ENCODE measurements around the gene YTHDF2.
"Not testable (repeated sequence)": the region's sequence is repeated elsewhere in the genome, so short reads cannot be mapped to it uniquely, and the experiment has no call there.

YTHDF2 gene

GRCh38 chr1:28761189-28761588, 24.4 kb downstream of the YTHDF2 start:
- DNase-seq = no peak

- no peak for DNase-seq
These were observed 29.9 kb downstream of the YTHDF2 start for GRCh38 chr1:28766532-28767183.

DNA sequence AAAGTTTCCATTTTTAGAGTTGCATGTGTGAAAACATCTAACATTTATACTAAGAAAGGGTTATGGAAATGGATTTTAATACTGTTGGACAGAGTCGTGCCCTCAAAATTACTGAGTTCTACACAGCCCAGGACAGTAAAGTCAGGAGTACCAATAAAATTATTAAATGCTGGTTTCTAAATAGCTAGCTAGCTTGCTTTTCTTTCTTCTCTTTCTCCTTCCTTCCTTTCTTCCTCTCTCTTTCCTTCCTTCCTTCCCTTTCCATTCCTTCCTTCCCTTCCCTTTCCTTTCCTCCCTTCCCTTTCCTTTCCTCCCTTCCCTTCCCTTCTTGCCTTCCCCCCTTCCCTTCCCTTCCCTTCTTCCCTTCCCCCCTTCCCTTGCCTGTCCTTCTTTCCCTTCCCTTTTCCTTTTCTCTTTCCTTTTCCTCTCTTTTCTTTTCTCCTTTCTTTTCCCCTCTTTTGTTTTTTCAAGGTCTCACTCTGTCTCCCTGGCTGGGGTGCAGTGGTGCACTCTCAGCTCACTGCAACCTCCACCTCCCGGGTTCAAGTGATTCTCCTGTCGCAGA, 33.9 kb downstream of the YTHDF2 start:
- DNase-seq = no peak

DNA sequence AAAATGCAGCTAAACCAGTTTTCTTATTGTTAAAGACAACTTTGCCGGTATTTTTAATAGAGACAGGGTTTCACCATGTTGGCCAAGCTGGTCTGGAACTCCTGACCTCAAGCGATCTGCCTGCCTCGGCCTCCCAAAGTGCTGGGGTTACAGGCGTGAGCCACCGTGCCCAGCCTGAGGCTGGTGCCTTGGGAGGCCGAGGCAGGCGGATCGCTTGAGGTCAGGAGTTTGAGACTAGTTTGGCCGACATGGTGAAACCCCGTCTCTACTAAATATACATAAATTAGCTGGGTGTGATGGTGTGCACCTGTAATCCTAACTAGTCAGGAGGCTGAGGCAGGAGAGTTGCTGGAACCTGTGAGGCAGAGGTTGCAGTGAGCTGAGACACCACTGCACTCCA, 35.2 kb downstream of the YTHDF2 start:
- not testable (repeated sequence) for DNase-seq

DNA sequence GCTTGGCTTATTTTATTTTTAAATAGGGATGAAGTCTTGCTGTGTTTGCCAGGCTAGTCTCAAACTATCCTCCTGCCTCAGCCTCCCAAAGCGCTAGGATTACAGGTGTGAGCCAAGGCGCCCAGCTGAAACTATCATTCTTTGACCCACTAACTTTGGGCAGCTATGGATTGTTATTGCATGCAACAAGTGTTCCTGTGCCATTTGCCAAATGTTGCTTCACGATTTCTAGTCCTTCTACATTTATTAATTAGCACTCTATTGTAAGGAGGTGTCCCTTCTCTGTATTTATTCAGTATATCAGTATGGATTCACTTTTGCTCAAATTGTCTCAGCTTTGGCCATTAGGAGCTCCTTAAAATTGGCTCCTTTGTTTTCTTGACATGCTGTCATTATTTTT, 36.4 kb downstream of the YTHDF2 start:
- DNase-seq = no peak

- peak; percentile 57 for DNase-seq
These were observed 38.6 kb downstream of the YTHDF2 start for GRCh38 chr1:28775121-28775942.

DNA sequence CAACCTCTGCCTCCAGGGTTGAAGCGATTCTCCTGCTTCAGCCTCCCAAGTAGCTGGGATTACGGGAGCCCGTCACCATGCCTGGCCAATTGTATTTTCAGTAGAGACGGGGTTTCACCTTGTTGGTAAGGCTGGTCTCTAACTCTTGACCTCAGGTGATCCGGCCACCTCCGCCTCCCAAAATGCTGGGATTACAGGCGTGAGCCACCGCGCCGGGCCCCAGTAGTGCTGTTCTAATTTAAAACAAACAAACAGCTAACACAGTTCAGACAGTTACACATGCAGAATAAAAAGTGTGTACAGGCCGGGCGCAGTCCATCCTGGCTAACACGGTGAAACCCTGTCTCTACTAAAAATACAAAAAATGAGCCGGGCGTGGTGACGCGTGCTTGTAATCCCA, 39.6 kb downstream of the YTHDF2 start:
- no peak for DNase-seq

DNA sequence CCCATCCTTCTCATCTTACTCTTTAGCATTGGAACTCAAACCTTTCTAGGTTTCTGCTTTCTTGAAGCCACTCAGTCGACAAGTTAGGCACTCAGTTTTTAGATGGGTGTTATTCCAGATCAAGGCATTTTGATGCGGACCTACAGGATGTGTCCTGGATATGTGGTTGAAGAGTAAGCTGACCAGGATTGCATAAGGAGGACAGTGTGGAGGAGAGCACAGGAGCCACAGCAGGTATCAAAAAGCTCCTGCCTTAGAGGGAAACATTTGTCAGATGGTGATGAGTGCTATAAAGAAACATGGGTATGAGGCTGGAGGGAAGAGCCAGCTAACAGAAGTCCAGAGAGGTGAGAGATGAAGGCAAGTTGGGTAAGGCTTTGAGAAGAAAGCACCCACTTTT, 41.3 kb downstream of the YTHDF2 start:
- DNase-seq = no peak

DNA sequence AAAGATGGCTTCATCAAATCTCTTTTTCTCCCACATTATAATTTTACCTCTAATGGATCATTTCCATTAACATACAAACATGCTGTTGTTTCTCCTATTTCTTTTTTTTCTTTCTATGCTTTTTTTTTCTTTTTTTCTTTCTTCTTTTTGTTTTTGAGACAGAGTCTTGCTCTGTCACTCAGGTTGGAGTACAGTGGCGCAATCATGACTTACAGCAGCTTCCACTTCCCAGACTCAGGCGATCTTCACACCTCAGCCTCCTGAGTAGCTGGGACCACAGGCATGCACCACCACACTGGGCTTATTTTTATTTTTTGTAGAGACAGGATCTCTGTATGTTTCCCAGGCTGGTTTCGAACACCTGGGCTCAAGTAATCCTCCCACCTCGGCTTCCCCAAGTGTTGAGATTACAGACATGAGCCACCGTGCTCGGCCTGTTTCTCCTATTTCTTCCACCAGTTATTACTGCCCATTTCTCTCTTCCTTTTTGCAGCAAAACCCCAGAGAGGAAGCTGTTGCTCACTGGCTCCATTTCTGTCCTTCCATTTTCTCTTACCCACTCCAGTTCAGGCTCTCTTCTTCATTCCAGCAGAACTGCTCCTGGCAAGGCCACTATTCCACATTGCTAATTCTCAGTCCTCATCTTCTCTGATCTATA, 43.1 kb downstream of the YTHDF2 start:
- DNase-seq = no peak

DNA sequence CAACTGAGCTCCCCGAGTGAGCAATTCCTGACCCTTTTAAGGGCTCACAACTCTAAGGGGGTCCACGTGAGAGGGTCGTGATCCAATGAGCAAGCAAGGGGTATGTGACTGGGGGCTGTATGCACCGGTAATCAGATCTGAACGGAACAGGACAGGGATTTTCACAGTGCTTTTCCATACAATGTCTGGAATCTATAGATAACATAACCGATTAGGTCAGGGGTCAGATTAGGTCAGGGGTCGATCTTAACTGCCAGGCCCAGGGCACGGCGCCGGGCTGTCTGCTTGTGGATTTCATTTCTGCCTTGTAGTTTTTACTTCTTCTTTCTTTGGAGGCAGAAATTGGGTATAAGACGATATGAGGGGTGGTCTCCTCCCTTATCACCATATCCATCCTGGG, 44.6 kb downstream of the YTHDF2 start:
- no peak for DNase-seq

DNA sequence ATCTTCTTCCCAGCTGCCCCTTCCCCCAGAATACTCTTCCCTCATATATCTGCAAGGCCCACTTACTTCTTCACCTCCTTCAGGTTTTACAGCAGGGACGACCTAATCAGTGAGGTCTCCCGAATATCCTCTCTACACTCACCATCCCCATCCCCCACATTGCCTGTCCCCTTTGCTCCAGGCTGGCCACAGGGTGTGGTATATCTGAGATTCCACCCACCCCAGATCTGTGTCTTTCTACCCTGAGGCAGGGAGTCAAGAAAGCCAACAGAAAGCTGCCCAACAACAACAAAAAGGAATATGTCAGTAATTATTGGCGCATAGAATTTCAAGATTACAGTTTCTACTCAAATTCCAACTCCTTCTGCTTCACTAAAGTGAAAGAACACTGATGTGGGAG, 45.3 kb downstream of the YTHDF2 start:
- no peak for DNase-seq

- no peak for DNase-seq
These were observed 46.6 kb downstream of the YTHDF2 start for GRCh38 chr1:28783363-28783762.

GRCh38 chr1:28789412-28789811, 52.7 kb downstream of the YTHDF2 start:
- no peak for DNase-seq

DNA sequence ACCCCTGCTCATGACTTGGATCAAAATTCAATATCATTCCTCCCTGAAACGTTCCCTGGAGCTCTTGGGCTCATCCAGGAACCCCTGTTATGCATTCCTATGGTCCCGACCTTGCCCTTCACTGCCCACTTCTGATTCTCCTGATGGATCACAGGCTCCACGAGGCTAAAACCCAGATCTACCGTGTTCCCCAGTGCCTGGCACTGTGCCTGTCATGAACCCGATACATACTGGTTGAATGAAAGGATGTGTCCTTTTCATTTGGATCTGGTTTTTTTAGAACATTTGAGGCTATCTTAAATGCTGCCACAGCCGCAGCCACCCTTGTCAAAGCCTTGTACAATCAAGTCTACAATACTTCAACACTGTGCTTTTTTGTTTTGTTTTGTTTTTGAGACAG, 53.1 kb downstream of the YTHDF2 start:
- DNase-seq = no peak

DNA sequence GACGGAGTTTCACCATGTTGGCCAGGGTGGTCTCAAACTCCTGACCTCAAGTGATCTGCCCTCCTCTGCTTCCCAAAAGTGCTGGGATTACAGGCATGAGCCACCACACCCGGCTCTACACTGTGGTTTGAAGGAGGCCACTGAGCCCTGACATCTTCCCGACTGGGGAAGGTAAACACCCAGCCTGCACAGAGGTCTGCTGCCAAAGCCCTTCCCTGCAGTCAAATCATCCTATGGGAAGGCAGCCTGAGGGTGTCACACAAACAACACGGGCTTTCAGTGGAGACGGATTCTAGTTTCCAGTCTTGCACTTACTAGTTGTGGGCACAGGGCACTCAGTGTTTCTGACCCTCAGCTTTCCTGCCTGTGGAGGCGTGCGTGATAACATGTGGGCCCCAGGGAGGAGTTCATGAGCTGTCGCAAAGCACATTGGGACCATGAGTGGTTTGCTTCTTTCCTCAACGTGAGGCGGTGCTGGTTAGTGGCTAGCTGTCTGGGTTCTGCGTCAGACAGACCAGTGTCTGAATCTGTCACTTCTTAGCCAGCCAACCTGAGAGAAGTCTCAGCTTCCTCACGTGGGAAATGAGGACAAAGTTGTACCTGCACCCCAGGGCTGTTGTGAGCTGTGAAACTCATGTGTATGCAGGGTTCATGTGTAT, 53.8 kb downstream of the YTHDF2 start:
- no peak for DNase-seq

DNA sequence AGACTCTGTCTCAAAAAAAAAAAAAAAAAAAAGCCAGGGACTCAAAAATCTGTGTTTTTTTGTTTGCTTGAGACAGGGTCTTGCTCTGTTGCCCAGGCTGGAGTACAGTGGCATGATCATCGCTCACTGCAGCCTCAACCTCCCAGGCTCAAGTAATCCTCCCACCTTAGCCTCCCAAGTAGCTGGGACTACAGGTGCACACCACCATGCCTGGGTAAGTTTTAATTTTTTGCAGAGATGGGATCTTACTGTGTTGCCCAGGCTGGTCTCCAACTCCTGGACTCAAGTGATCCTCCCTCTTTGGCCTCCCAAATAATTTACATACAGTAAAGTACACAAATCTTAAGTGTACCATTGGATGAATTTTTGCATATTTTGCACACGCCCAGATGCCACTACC, 55.2 kb downstream of the YTHDF2 start:
- not testable (repeated sequence) for DNase-seq

DNA sequence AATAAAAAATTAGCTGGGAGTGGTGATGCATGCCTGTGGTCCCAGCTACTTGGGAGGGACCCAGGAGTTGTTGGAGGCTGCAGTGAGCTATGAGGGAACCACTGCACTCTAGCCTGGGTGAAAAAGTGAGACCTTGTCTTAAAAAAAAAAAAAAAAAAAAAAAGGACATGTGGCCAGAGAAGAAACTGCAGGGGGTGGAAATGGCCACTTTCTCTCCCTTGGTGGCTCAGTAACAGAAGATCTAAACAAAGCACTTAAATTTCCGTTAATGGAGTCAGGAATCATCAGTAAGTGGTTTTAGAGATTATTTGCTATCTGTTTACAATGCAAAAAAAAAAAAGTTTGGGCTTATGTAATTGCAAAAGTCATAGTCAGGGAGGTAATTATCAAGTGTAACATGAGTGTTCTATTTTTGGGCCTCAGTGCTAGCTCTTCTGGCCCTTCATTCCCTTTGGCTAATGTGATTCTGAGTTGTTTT, 55.9 kb downstream of the YTHDF2 start:
- no peak for DNase-seq

DNA sequence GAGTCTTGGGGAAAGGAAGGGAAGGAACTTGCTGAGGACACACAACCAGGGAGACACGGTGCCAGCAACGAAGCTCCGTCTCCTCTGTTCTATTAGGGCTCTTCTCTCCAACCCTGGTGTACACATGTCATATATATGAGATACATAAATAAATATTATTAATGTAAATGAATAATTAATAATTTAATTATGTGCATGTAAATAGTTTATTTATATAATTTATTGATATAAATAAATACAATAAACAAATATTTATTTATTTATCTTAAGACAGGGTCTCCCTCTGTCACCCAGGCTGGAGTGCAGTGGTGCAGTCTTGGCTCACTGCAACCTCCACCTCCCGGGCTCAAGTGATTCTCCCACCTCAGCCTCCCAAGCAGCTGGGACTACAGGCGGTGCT, 57.8 kb downstream of the YTHDF2 start:
- DNase-seq = not testable (repeated sequence)

DNA sequence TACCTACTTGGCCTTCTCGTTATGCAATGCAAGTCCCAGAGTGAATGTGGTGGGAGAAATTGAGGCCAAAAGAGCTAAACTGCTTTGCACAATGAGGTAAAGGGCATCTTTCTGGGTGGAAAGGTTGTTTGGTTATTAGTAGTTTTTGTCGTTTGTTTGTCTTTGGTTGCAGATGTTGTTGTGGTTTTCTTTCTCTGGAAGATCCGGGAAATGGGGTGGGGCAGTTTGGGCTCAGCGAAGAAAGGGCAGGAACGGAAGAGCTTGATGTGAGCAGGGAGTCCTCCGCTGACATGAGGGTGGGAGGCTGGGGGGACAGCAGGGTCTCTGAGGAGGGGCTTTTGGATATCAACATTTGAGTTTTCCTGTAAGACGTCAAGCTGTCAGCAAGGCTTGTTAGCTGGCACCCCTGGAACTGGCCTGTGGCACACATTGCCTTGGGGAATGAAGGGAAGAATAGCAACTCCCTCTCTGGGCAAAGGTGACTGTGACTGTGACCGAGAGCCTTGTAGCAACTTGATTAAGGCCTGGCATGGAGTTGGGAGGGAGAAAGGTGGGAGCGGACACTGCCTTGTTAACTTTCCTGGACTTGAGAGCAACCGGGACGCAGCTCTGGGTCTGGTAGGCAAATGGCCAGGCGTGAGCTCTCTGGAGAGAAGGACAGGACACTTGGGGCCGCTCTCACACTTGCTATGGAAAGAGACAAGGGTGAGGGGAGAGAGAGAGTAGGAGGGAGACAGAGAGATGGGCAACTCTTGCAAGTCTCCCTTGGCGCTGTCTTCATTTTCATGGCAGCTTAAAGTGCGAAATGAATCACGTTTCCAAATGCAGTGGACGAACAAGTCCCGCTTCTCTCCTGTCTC, 59.8 kb downstream of the YTHDF2 start:
- no peak for DNase-seq

- DNase-seq = no peak
These were observed 63.6 kb downstream of the YTHDF2 start for GRCh38 chr1:28800324-28800723.

DNA sequence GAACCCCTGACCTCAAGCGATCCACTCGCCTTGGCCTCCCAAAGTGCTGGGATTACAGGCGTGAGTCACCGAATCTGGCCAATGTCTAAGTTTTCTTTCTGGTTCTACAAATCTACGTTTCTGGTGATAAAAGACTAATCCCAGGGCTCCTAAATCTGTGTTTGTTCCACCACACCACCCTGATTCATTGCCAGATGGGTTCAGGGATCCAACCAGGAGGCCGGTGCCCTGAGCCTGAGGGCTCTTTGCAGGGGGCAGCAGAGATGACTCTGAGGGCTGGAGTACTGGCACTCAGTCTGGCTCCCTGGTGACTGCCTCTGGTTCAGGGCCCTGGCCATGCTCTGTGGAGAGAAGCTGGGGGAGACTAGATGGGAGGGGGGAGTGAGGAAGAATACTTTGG, 64.7 kb downstream of the YTHDF2 start:
- DNase-seq = no peak

- no peak for DNase-seq
These were observed 66.3 kb downstream of the YTHDF2 start for GRCh38 chr1:28803051-28803450.

Data from activated CD8-positive, alpha-beta memory T cell treated with anti-CD3 and anti-CD28 coated beads, Interleukin-2, amount 50 U/mL, for 4 hours (primary cell).